Endometrial microvascular endothelial cells (primary cell): Measurements from ENCODE around the gene NCOR2. TPM values are rescaled to one million over a fixed set of nuclear protein-coding genes. Genes with fewer than 3 reads are reported as not detected.
"Not testable (repeated sequence)": the region's sequence is repeated elsewhere in the genome, so short reads cannot be mapped to it uniquely, and the experiment has no call there.

Source experiments
- in situ Hi-C: cut with HindIII; loops from 2 replicates; pipeline ENCODE4 v1.10.0; 2017; ENCODE audit warnings: low sequenced_read_pairs, low pct_unique_long_range_greater_than_20kb; ENCODE audit errors: inconsistent ontology term
- total RNA-seq: library from RNA; depleted of rRNA; stranded (reverse); fragments of >200 nt; gene quantifications from one replicate; pipeline ENCODE4 v1.2.3, GENCODE V29; 2015; ENCODE audit errors: inconsistent ontology term

The NCOR2 gene
- total RNA-seq, 1 donor from 2014 or later: 121 TPM

GRCh38 chr12:124603831-124604251 is 36.4 kb upstream of the NCOR2 start:
- in situ Hi-C loops: no loop called here

- in situ Hi-C loops: no loop called here
These were observed 35.7 kb upstream of the NCOR2 start for GRCh38 chr12:124603100-124603541.

GRCh38 chr12:124601706-124602105 is 34.3 kb upstream of the NCOR2 start:
- in situ Hi-C loops: no loop called here

- in situ Hi-C loops: no loop called here
These were observed 31.9 kb upstream of the NCOR2 start for GRCh38 chr12:124599074-124599999.

GRCh38 chr12:124597041-124597440 is 29.6 kb upstream of the NCOR2 start:
- in situ Hi-C loops: no loop called here

- in situ Hi-C loops: no loop called here
These were observed 28.0 kb upstream of the NCOR2 start for GRCh38 chr12:124595444-124595843.

- in situ Hi-C loops: no loop called here
These were observed 27.4 kb upstream of the NCOR2 start for GRCh38 chr12:124594851-124595250.

GRCh38 chr12:124593851-124594401 is 26.5 kb upstream of the NCOR2 start:
- in situ Hi-C loops: no loop called here

GRCh38 chr12:124593176-124593575 is 25.8 kb upstream of the NCOR2 start:
- in situ Hi-C loops: no loop called here

GRCh38 chr12:124592481-124593160 is 25.2 kb upstream of the NCOR2 start:
- in situ Hi-C loops: no loop called here

- in situ Hi-C loops: no loop called here
These were observed 24.6 kb upstream of the NCOR2 start for GRCh38 chr12:124592050-124592449.

GRCh38 chr12:124590447-124590846 is 23.0 kb upstream of the NCOR2 start:
- in situ Hi-C loops: no loop called here

- in situ Hi-C loops: no loop called here
These were observed 21.4 kb upstream of the NCOR2 start for GRCh38 chr12:124588751-124589267.

GRCh38 chr12:124588018-124588634 is 20.7 kb upstream of the NCOR2 start:
- in situ Hi-C loops: no loop called here

GRCh38 chr12:124586756-124587155 is 19.3 kb upstream of the NCOR2 start:
- in situ Hi-C loops: no loop called here

- in situ Hi-C loops: not testable (repeated sequence)
These were observed 17.1 kb upstream of the NCOR2 start for GRCh38 chr12:124584494-124584893.

- in situ Hi-C loops: no loop called here
These were observed 16.4 kb upstream of the NCOR2 start for GRCh38 chr12:124583854-124584253.

GRCh38 chr12:124582108-124582424 is 14.7 kb upstream of the NCOR2 start:
- in situ Hi-C loops: no loop called here
